K562 (cell line): ENCODE data around the gene CLSTN1. TPM values are rescaled to one million over a fixed set of nuclear protein-coding genes. Genes with fewer than 3 reads are reported as not detected.

Experiments
- AFF4 ChIP-seq: sonication (generic); formaldehyde crosslinking; IDR thresholded peaks from 2 replicates; pipeline ENCODE4 v1.8.0; 2023; ENCODE audit warnings: mild to moderate bottlenecking, missing genetic modification reagents
- CCAR2 ChIP-seq: fragments of 200-400 bp; formaldehyde crosslinking; IDR thresholded peaks from 2 replicates; pipeline ENCODE4 v1.6.1; 2017; ENCODE audit warnings: mild to moderate bottlenecking, low read depth, low read length
- CHAMP1 ChIP-seq: fragments of 450-650 bp; IDR thresholded peaks from 2 replicates; pipeline ENCODE4 v1.6.1; 2016; ENCODE audit warnings: mild to moderate bottlenecking
- DNMT1 ChIP-seq: fragments of 450-650 bp; IDR thresholded peaks from 2 replicates; pipeline ENCODE4 v1.6.1; 2016; ENCODE audit warnings: antibody characterized with exemption, mild to moderate bottlenecking
- ERF ChIP-seq: fragments of 450-650 bp; formaldehyde crosslinking; IDR thresholded peaks from 2 replicates; pipeline ENCODE4 v1.4.0; 2020; ENCODE audit warnings: mild to moderate bottlenecking, mixed read lengths
- FOXP4 ChIP-seq: sonication (generic); formaldehyde crosslinking; IDR thresholded peaks from 2 replicates; pipeline ENCODE4 v1.8.0; 2022; ENCODE audit warnings: mild to moderate bottlenecking, missing genetic modification reagents, borderline replicate concordance
- FUS ChIP-seq: fragments of 200-400 bp; formaldehyde crosslinking; optimal IDR thresholded peaks from 2 replicates; pipeline ENCODE3; 2017; ENCODE audit warnings: low read depth, low read length
- IFI16 ChIP-seq: fragments of 250-450 bp; sonication (Bioruptor Pico); IDR thresholded peaks from 2 replicates; pipeline ENCODE4 v2.1.2; 2022; ENCODE audit warnings: mild to moderate bottlenecking, inconsistent platforms
- MAFG ChIP-seq: fragments of 450-650 bp; conservative IDR thresholded peaks from 2 replicates; pipeline ENCODE4 v1.6.1; 2016; ENCODE audit warnings: missing genetic modification characterization, missing compliant biosample characterization
- PTRF ChIP-seq: fragments of 450-650 bp; IDR thresholded peaks from 2 replicates; pipeline ENCODE4 v1.6.1; 2016; ENCODE audit warnings: mild to moderate bottlenecking, missing genetic modification characterization, missing compliant biosample characterization
- SRSF3 ChIP-seq: fragments of 200-400 bp; formaldehyde crosslinking; IDR thresholded peaks from 2 replicates; pipeline ENCODE4 v1.6.1; 2016; ENCODE audit warnings: mild to moderate bottlenecking, low read length, moderate library complexity; ENCODE audit not compliant: insufficient read depth
- TAL1 ChIP-seq: fragments of 450-650 bp; IDR thresholded peaks from 2 replicates; pipeline ENCODE4 v1.6.1; 2016; ENCODE audit warnings: mild to moderate bottlenecking
- XRCC3 ChIP-seq: fragments of 450-650 bp; IDR thresholded peaks from 2 replicates; pipeline ENCODE4 v1.6.1; 2017; ENCODE audit warnings: mild to moderate bottlenecking, moderate library complexity
- ZNF197 ChIP-seq: fragments of 200-800 bp; sonication (Bioruptor generic); IDR thresholded peaks from 2 replicates; pipeline ENCODE4 v1.6.1; 2016; ENCODE audit warnings: low read depth, missing genetic modification characterization, missing compliant biosample characterization
- ZNF239 ChIP-seq: fragments of 250-450 bp; sonication (Bioruptor Pico); IDR thresholded peaks from 2 replicates; pipeline ENCODE4 v1.4.0; 2020; ENCODE audit warnings: mild to moderate bottlenecking
- ZNF512 ChIP-seq: IDR thresholded peaks from 2 replicates; pipeline ENCODE4 v1.6.1; 2016; ENCODE audit warnings: missing genetic modification characterization, missing compliant biosample characterization
- ZNF584 ChIP-seq: fragments of 200-800 bp; sonication (Bioruptor generic); IDR thresholded peaks from 2 replicates; pipeline ENCODE4 v1.6.1; 2016; ENCODE audit warnings: low read depth, mild to moderate bottlenecking, missing genetic modification characterization, missing compliant biosample characterization
- ZNF699 ChIP-seq: fragments of 250-450 bp; sonication (Bioruptor Pico); IDR thresholded peaks from 2 replicates; pipeline ENCODE4 v1.8.0; 2021; ENCODE audit warnings: mild to moderate bottlenecking, moderate library complexity; ENCODE audit not compliant: insufficient replicate concordance
- polyA plus RNA-seq, 8 experiments: library from polyadenylated mRNA; depleted of rRNA in 4 of 8; stranded (reverse) in 5 of 8; unstranded in 3 of 8; fragments of >200 nt; fragmentation: Nextera tagmentation in 2 of 8; fragmentation: Illumina TruSeq in 1 of 8; extraction: Ambion mirVana in 2 of 8; extraction: Trizol in 1 of 8; gene quantifications; 2 replicates each; pipeline versions ENCODE4 v1.2.1 to v1.2.3, GENCODE V29; 2011 to 2014; ENCODE audit warnings: inconsistent platforms in 1 of 8, missing spikeins in 1 of 8
- total RNA-seq, 7 experiments: library from RNA; depleted of rRNA in 6 of 7; stranded (reverse); fragments of >200 nt in 6 of 7; fragmentation: Illumina TruSeq in 2 of 7; extraction: Trizol in 2 of 7; gene quantifications; 2 replicates each; pipeline versions ENCODE4 v1.2.1 to v1.2.3, GENCODE V29; 2011 to 2021; ENCODE audit warnings: low replicate concordance in 1 of 7

CLSTN1 gene
- total and polyA plus RNA-seq, 9 of the 15 experiments (the other 6 are each of a cell fraction or from before 2014, with no cell fraction given), result 1.1 to 32.5 (median 13.3) TPM

GRCh38 chr1:9823943-9824701 lies at the start of gene CLSTN1 (continued):
- TF ChIP-seq ZNF197 (CRISPR knock-in tag) (peak; percentile 99), ZNF512 (no peak), TAL1 (no peak), SRSF3 (no peak), ERF (no peak), FOXP4 (CRISPR knock-in tag) (no peak), ZNF584 (CRISPR knock-in tag) (peak; percentile 96), CHAMP1 (no peak), XRCC3 (no peak), DNMT1 (no peak), ZNF239 (CRISPR knock-in tag) (no peak), IFI16 (no peak), PTRF (tag) (no peak), FUS (no peak), CCAR2 (no peak), MAFG (tag) (no peak), ZNF699 (CRISPR knock-in tag) (no peak), AFF4 (CRISPR knock-in tag) (no peak)
